Right lobe of liver (tissue), 6 donors: ENCODE measurements around the gene PPFIBP2. TPM values are rescaled to one million over a fixed set of nuclear protein-coding genes. Genes with fewer than 3 reads are reported as not detected.

Experiments
- ATAC-seq, 4 donors: fragments of 200-7000 bp; cut with Tn5 transposase; one replicate each; pipeline ENCODE4 v1.9.1; 2020; ENCODE audit warnings: mild to moderate bottlenecking in 4 of 4, moderate library complexity in 4 of 4
- DNase-seq, 3 donors: peaks; one replicate each; pipeline ENCODE4 v3.0.0-alpha.2; 2020
- H3K27ac ChIP-seq, 3 donors: fragments of 200-600 bp; one replicate each; pipeline ENCODE4 v1.8.0; 2022
- H3K27me3 ChIP-seq, 2 donors: fragments of 200-600 bp; one replicate each; pipeline ENCODE4 v1.8.0; 2022
- H3K36me3 ChIP-seq, 4 donors: fragments of 200-600 bp; sonication (generic) in 1 of 4; one replicate each; pipeline versions ENCODE4 v1.5.1 to v1.8.0; 2017 to 2022; ENCODE audit warnings: control low read depth in 1 of 4
- H3K4me1 ChIP-seq, 4 donors: fragments of 200-600 bp; sonication (generic) in 1 of 4; one replicate each; pipeline versions ENCODE4 v1.5.1 to v1.8.0; 2017 to 2022; ENCODE audit warnings: control low read depth in 1 of 4
- H3K4me3 ChIP-seq, 3 donors: fragments of 200-600 bp; one replicate each; pipeline ENCODE4 v1.8.0; 2022
- H3K9me3 ChIP-seq, 4 donors: fragments of 200-600 bp; sonication (generic) in 1 of 4; one replicate each; pipeline versions ENCODE4 v1.5.1 to v1.8.0; 2017 to 2022; ENCODE audit warnings: control low read depth in 1 of 4
- CTCF ChIP-seq, 4 donors: fragments of 200-600 bp in 3 of 4; fragments of 450-650 bp in 1 of 4; IDR thresholded peaks; one replicate each; pipeline versions ENCODE4 v1.5.1 to v1.8.0; 2016 to 2022; ENCODE audit warnings: antibody characterized with exemption in 4 of 4, mild to moderate bottlenecking in 2 of 4
- POLR2A ChIP-seq: fragments of 450-650 bp; IDR thresholded peaks from one replicate; pipeline ENCODE4 v1.6.1; 2017; ENCODE audit warnings: antibody characterized with exemption, mild to moderate bottlenecking
- WGBS: methylation state at CpG from one replicate; pipeline ENCODE4 v1.1.6; 2018; ENCODE audit warnings: low coverage, low lambda C conversion rate; ENCODE audit not compliant: insufficient coverage; ENCODE audit errors: missing lambda C conversion rate; 5-methylcytosine and 5-hydroxymethylcytosine counted together
- intact Hi-C, 2 donors: fragments of 100-400 bp; cut with DNase I; formaldehyde crosslinking; loops; one replicate each; pipeline versions ENCODE4 v1.11.2 to v1.14.1; 2022
- total RNA-seq, 6 experiments: library from RNA; depleted of rRNA in 2 of 6; stranded (reverse); fragments of >200 nt in 2 of 6; fragmentation: NEBNext Ultra II Directional in 3 of 6; extraction: Animal tissue kit (Norgen Biotek cat#: 25700) in 3 of 6; gene quantifications; one replicate each; pipeline versions ENCODE4 v1.1.0 to v1.2.4, GENCODE V29; 2016 to 2023
- donor health status: DM: no; HTN: yes; CAD: no.
- donor health status: DM: no; HTN: no; CAD: no.
- donor health status: DM: no; HTN: no; CAD: no.
- donor health status: DM: no; HTN: yes; CAD: no.
- donor health status: DM: no; HTN: yes; CAD: no.

Gene PPFIBP2
- total RNA-seq, 6 experiments from 2014 or later, result 25.5 to 69.3 (median 46.6) TPM

GRCh38 chr11:7518811-7519562 is 5.2 kb downstream of the PPFIBP2 start:
- 79% methylated on average over 22 of the region's 23 CpGs for WGBS
- H3K36me3 ChIP-seq, result no peaks in the 10 kb centered on the region
- TF ChIP-seq POLR2A (no peak), CTCF (IDR thresholded peaks at IDR 0.05) (no peak)
- H3K4me3 ChIP-seq, result no peak overlapping the region
- no peaks in the 10 kb centered on the region for H3K9me3 ChIP-seq
- H3K27ac ChIP-seq, result peak overlapping the region in 1 of 3 donors; percentile 8
- peaks cover 0 to 57% (median 14%) of the 10 kb centered on the region in 4 donors for H3K4me1 ChIP-seq
- ATAC-seq (no peak), DNase-seq (no peak)
- no peaks in the 10 kb centered on the region for H3K27me3 ChIP-seq
- intact Hi-C loops, result loop anchor here in 1 of 2 donors (10.0 kb wide), 1 partner anchor 46 kb away; no protein-coding TSS in a partner anchor

- Histone ChIP-seq H3K9me3 (no peaks in the 10 kb centered on the region), H3K4me3 (no peak overlapping the region), H3K36me3 (no peaks in the 10 kb centered on the region), H3K27ac (peak overlapping the region in 2 of 3 donors; percentile 40 to 47), H3K27me3 (no peaks in the 10 kb centered on the region), H3K4me1 (peaks cover 0 to 64% (median 19%) of the 10 kb centered on the region in 4 donors)
- WGBS, result 57% methylated on average over 3 of the region's 18 CpGs
- ATAC-seq (no peak), DNase-seq (no peak)
- TF ChIP-seq POLR2A, result no peak
- no peak for TF ChIP-seq CTCF (IDR thresholded peaks at IDR 0.05)
- intact Hi-C loops, result no loop called here
These were observed 6.5 kb downstream of the PPFIBP2 start for GRCh38 chr11:7520011-7520942.

- no peak for DNase-seq
- ATAC-seq, result peak in 2 of 4 donors; percentile 14 to 19
These were observed 7.2 kb downstream of the PPFIBP2 start for GRCh38 chr11:7520981-7521487.

More at GRCh38 chr11:7520981-7521487, 7.2 kb downstream of the PPFIBP2 start:
- peaks cover 0 to 63% (median 15%) of the 10 kb centered on the region in 4 donors for H3K4me1 ChIP-seq
- no peaks in the 10 kb centered on the region for H3K27me3 ChIP-seq
- H3K9me3 ChIP-seq, result no peaks in the 10 kb centered on the region
- no peaks in the 10 kb centered on the region for H3K36me3 ChIP-seq
- no peak overlapping the region for H3K4me3 ChIP-seq
- intact Hi-C loops, result no loop called here
- 24% methylated on average over 2 of the region's 2 CpGs for WGBS
- TF ChIP-seq POLR2A (no peak), CTCF (IDR thresholded peaks at IDR 0.05) (no peak)
- peak overlapping the region; percentile 20 to 47 (median 40) for H3K27ac ChIP-seq
